Measurements from ENCODE around the gene PWWP2B.

The PWWP2B gene

DNA sequence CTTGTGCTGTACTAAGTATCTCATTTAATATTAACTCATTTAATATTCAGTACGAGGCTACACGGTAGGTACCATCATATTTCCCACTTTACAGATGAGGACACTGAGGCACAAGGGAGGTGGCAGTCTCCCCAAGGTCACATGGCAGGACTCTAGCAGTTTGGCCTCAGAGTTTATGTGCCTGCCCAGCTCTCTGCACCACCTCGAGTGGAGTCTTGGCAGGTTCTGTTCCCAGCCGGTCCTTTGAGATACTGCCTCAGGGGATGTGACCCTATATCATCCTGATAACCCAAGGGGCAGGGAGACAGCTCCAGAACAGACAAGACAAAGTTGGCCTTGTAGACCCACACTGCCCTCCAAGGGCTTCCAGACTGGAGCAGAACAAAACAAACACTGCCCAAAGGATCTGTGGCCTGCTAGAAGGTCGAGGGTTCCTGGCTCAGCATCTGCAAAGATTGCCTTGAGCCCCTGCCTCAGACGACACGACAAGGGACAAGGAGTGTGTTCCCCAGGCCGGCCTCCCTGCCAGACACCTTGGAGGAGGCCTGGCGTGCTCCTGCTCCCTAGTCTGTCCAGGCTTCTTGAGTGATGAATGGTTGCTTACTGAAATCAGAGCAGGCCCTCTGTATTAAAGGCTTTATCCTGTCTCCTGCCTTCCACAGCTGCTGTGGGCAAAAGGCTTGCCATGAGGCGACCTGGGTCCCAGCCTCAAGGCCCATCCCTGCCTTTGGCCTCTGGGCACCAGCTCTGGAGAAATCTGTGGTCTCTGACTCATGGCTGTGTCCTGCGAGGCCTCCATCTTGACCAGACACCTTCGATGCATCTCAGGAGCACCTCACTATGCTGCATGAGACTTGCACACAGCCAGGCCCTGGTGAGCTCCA is 3.9 kb upstream of the PWWP2B start:
- TF ChIP-seq ZFX (IDR thresholded peaks at IDR 0.05), result no peak
- TF ChIP-seq, protein P1, sequence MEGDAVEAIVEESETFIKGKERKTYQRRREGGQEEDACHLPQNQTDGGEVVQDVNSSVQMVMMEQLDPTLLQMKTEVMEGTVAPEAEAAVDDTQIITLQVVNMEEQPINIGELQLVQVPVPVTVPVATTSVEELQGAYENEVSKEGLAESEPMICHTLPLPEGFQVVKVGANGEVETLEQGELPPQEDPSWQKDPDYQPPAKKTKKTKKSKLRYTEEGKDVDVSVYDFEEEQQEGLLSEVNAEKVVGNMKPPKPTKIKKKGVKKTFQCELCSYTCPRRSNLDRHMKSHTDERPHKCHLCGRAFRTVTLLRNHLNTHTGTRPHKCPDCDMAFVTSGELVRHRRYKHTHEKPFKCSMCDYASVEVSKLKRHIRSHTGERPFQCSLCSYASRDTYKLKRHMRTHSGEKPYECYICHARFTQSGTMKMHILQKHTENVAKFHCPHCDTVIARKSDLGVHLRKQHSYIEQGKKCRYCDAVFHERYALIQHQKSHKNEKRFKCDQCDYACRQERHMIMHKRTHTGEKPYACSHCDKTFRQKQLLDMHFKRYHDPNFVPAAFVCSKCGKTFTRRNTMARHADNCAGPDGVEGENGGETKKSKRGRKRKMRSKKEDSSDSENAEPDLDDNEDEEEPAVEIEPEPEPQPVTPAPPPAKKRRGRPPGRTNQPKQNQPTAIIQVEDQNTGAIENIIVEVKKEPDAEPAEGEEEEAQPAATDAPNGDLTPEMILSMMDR (conservative IDR thresholded peaks at IDR 0.05), result no peak
- no peak overlapping the region for H3K27ac ChIP-seq

DNA sequence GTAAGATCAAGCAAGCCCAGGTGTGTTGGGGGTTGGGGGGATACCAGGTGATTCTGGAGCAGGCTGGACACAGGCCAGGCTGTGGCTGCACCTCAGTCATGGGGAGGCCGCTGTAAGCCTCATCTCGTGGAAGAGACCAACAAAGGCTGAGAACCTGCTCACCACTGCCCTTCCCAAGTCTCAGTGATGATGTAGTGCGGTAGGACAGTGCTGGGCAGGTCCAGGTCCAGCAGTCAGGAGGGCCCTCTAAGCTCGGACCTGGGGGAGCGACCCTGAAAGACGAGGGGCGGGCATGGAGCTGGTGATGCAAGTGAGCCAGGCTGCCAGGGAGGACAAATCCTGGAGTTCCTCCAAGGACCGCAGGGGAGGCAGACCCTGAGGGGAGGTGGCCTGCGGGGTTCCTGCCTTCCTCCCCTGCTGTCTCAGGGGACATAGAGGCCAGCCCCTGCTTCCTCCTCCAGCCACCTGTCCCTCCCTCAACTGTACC is 3.3 kb upstream of the PWWP2B start:
- H3K27ac ChIP-seq, result no peak overlapping the region
- TF ChIP-seq, protein P1 (conservative IDR thresholded peaks at IDR 0.05), result no peak
- no peak for TF ChIP-seq ZFX (IDR thresholded peaks at IDR 0.05)

DNA sequence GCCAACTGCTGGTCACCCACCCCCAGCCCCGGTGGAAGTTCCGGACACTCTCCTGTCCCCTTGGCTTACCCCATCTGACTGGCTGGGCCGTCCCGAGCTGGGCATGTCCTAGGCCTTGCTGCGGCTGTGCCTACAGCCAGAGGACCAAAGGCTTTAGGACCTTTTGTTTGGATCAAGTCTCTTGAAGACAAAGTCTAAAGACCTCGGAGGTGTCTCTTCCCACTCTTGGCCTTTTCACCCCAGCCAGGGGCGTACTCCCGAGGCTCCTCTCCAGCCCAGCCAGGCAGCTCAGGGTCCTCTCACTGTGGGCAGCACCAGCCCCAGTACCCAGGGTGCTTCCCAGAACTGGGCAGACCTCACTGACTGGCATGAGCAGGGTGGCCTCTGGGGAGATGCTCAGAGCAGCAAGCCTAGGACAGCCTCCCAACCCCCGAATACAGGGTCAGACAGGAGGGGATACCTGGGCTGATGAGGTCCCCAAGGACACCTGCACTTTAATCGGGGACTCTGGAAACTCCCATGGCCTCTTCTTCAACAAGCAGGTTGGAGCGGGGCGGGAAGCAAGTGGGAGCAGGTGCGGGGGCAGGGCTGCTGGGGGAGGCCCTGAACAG is 2.7 kb upstream of the PWWP2B start:
- TF ChIP-seq ZFX (IDR thresholded peaks at IDR 0.05), result no peak
- TF ChIP-seq, protein P1 (conservative IDR thresholded peaks at IDR 0.05), result no peak
- no peak overlapping the region for H3K27ac ChIP-seq

DNA sequence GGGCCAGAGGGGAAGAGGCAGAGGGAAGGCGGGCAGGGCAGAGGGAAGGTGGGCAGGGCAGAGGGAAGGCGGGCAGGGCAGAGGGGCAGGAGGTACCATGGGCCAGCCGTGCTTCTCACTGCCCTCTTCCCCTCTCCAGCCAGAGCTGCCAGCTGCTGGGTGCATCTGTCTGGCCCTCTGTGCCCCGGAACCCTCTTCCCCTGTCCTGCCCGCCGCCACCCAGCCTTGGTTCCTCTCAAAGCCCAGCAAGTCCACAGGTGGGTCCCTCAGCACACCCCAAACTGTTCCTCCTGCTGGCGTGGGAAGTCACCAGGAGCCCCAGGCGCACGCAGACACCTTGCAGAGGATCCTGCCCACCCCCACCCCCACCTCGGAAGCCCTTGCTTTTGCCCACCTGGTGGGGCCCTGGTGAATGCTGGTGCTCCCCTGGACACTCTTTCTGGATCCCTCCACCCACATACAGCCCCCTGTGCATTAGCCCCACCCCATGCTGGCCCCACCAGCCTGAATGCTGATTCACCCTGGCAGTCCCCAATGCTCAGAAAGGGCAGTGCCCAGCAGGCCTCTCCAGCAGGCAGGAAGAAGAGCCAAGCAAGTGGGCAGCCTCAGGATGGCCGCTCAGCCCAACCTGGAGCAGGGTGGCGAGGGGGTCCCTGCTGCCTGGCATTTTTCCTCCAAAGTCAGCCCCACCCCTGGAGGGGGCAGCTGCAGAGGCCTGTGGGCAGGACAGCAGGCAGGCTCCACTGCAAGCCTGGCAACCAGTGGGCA is 1.9 kb upstream of the PWWP2B start:
- peak overlapping the region; percentile 97 for H3K27ac ChIP-seq

DNA sequence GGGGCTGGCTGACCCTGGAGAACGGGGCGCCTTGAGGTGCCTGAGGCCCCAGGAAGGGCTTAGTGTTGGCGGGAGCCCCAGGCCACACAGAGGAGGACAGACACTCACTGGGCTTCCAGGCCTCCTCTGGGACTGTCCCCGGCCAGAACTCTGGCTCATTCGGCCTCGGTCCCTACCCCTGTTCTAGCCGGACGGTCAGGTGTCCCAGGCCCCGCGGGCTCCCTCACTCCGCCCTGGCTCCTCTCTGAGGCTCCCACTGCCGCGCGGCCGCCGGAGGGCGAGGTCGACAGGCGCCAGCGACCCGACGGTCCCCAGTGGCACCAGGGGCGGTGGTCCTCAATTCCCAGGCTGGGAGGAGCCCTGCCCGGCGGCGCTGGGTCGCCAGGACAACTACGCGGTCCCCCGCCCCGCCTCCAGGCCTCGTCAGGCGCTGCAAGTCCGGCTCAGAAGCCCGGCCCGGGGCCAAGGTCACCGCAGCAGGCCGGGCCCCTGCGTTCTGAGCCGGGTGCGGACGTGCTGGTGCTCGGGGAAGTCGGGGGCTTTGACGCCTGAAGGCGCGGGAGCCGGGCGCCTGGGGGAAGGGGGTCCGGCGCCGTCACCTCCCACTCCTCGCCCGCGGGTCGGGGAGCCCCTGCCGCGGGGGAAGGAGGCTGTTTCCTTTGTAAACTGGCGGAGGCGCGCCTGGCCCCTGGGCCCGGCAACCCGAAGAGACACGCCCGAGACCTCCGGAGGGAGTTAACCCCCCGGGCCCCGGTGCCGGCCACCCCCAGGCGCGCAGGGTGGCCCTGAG is 1.1 kb upstream of the PWWP2B start:
- peak overlapping the region; percentile 97 for H3K27ac ChIP-seq

More for the DNA sequence above, 1.9 kb upstream of the PWWP2B start:
- no peak for TF ChIP-seq ZFX (IDR thresholded peaks at IDR 0.05)
- TF ChIP-seq, protein P1 (conservative IDR thresholded peaks at IDR 0.05), result no peak

DNA sequence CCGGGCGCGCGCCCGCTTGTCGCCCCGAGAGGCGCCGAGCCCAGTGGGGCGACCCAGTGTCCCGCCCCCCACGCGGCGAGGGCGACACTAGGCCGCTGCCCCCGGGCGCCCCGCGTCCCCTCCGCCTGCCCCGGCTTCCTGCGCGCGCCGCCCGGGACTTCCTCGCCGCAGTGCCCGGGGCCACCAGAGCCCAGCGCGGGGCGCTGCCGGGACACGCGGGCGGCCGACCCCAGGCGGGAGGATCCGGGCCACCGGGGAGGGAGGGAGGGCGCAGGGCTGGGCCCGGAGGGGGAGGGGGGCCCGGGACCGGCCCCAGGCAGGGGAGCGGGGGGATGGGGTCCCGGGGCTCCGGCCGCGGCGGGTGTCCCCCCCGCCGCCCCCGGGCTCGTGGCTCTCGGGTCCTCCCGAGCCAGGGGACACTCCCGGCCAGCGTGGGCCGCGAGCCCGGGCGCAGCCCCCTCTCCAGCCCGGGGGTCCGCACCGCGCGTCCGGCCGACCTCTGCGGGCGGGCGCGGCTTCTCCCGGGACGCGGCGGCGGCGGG is 435 bp upstream of the PWWP2B start:
- TF ChIP-seq, protein P1 (conservative IDR thresholded peaks at IDR 0.05), result no peak; the same call in 1 of the 2 replicates
- peak; percentile 56; the same call in 1 of the 2 replicates for TF ChIP-seq ZFX (IDR thresholded peaks at IDR 0.05)
- peak overlapping the region; percentile 97 for H3K27ac ChIP-seq

More for the DNA sequence above, 1.1 kb upstream of the PWWP2B start:
- no peak for TF ChIP-seq ZFX (IDR thresholded peaks at IDR 0.05)
